HG03457 (cell line): ENCODE measurements around the gene PDE1A.

Source experiments
- ATAC-seq: cut with Tn5 transposase; IDR thresholded peaks from one replicate; pipeline ENCODE4 v1.9.1; 2021; ENCODE audit warnings: moderate number of reproducible peaks; ENCODE audit not compliant: unreplicated experiment

The PDE1A gene

GRCh38 chr2:182144776-182145165, 282.1 kb downstream of the PDE1A start:
- ATAC-seq: no peak

GRCh38 chr2:182144041-182144775, 282.6 kb downstream of the PDE1A start:
- no peak for ATAC-seq

- no peak for ATAC-seq
Observed at GRCh38 chr2:182142062-182142461, 284.8 kb downstream of the PDE1A start.

GRCh38 chr2:182134201-182134600, 292.6 kb downstream of the PDE1A start:
- ATAC-seq: no peak

GRCh38 chr2:182133195-182133891, 293.5 kb downstream of the PDE1A start:
- ATAC-seq: no peak

- ATAC-seq: no peak
Observed at GRCh38 chr2:182132605-182133004, 294.2 kb downstream of the PDE1A start.

GRCh38 chr2:182128821-182129707, 297.8 kb downstream of the PDE1A start:
- no peak for ATAC-seq

GRCh38 chr2:182117196-182117595, 309.6 kb downstream of the PDE1A start:
- no peak for ATAC-seq

GRCh38 chr2:182116774-182117173, 310.1 kb downstream of the PDE1A start:
- no peak for ATAC-seq

GRCh38 chr2:182115258-182115657, 311.6 kb downstream of the PDE1A start:
- no peak for ATAC-seq

- no peak for ATAC-seq
Observed at GRCh38 chr2:182113334-182113733, 313.5 kb downstream of the PDE1A start.

GRCh38 chr2:182110347-182110746, 316.5 kb downstream of the PDE1A start:
- ATAC-seq: no peak

GRCh38 chr2:182103526-182103925, 323.3 kb downstream of the PDE1A start:
- ATAC-seq: no peak

- no peak for ATAC-seq
Observed at GRCh38 chr2:182101263-182101662, 325.6 kb downstream of the PDE1A start.

- no peak for ATAC-seq
Observed at GRCh38 chr2:182098648-182099047, 328.2 kb downstream of the PDE1A start.

GRCh38 chr2:182097571-182098164, 329.2 kb downstream of the PDE1A start:
- ATAC-seq: no peak

GRCh38 chr2:182090486-182090885, 336.4 kb downstream of the PDE1A start:
- no peak for ATAC-seq
